RWPE1 (cell line): ENCODE results near the gene SLC6A9.

ENCODE experiments used
- CTCF ChIA-PET: fragments of 350-600 bp; sonication (Branson Sonifier 250); formaldehyde crosslinking; extraction: SDS; loops from one replicate; lab custom pipeline; 2021; lab: Yijun Ruan, JAX
- POLR2A ChIA-PET: fragments of 400-600 bp; formaldehyde crosslinking; extraction: SDS; loops from one replicate; lab custom pipeline; 2020; ENCODE audit warnings: antibody characterized with exemption; ENCODE audit not compliant: low non-redundant PET; lab: Yijun Ruan, JAX
- DNase-seq: peaks from one replicate; pipeline ENCODE4 v3.0.0; 2012; ENCODE audit warnings: low spot score
- H3K27ac ChIP-seq: fragments of 450-650 bp; 2 replicates; pipeline ENCODE4 v1.5.1; 2017
- TF ChIP-seq, protein P1 (sequence below): fragments of 450-650 bp; conservative IDR thresholded peaks from 2 replicates; pipeline ENCODE4 v1.5.1; 2017; ENCODE audit warnings: low read depth, mild to moderate bottlenecking

Gene SLC6A9

GRCh38 chr1:43980255-43981134, 50.8 kb downstream of the SLC6A9 start:
- ChIA-PET POLR2A (interaction anchor here (0.6 kb wide), 1 partner anchor 9 kb away, joined by 3 read pairs; no protein-coding TSS in a partner anchor), CTCF (interaction anchor here (1.0 kb wide), 1 partner anchor 10 kb away, joined by 3 read pairs; no protein-coding TSS in a partner anchor)
- DNase-seq: peak; percentile 64
- peak overlapping the region; percentile 94 for H3K27ac ChIP-seq
- TF ChIP-seq, protein P1, sequence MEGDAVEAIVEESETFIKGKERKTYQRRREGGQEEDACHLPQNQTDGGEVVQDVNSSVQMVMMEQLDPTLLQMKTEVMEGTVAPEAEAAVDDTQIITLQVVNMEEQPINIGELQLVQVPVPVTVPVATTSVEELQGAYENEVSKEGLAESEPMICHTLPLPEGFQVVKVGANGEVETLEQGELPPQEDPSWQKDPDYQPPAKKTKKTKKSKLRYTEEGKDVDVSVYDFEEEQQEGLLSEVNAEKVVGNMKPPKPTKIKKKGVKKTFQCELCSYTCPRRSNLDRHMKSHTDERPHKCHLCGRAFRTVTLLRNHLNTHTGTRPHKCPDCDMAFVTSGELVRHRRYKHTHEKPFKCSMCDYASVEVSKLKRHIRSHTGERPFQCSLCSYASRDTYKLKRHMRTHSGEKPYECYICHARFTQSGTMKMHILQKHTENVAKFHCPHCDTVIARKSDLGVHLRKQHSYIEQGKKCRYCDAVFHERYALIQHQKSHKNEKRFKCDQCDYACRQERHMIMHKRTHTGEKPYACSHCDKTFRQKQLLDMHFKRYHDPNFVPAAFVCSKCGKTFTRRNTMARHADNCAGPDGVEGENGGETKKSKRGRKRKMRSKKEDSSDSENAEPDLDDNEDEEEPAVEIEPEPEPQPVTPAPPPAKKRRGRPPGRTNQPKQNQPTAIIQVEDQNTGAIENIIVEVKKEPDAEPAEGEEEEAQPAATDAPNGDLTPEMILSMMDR: no peak

- H3K27ac ChIP-seq: peak overlapping the region; percentile 94
- ChIA-PET CTCF (interaction anchor here (1.0 kb wide), 1 partner anchor 9 kb away, joined by 3 read pairs; no protein-coding TSS in a partner anchor), POLR2A (interaction anchor here (0.6 kb wide), 1 partner anchor 10 kb away, joined by 3 read pairs; no protein-coding TSS in a partner anchor)
- TF ChIP-seq, protein P1: no peak
- peak; percentile 62 for DNase-seq
These were observed 51.6 kb downstream of the SLC6A9 start for GRCh38 chr1:43979528-43980254.

DNA sequence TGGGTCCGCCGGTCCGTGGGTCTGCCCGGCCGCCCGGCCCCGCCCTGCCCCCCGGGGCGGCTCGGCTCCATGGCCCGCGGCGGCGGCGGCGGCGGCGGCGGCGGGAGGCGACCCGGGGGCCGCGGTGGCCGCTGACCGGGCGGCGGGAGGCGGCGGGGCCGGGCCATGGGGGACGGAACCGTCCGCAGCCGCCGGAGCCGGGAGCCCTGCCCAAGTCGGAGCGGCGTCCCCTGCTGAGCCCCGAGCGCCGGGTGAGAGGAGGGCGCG, 52.1 kb downstream of the SLC6A9 start:
- peak overlapping the region; percentile 94 for H3K27ac ChIP-seq
- ChIA-PET POLR2A (no interaction called here), CTCF (no interaction called here)
- no peak for DNase-seq
- TF ChIP-seq, protein P1: no peak

- DNase-seq: peak; percentile 64
- ChIA-PET CTCF (no interaction called here), POLR2A (no interaction called here)
- TF ChIP-seq, protein P1: no peak
- peak within 1 kb of the TSS; percentile 94 for H3K27ac ChIP-seq
These were observed 52.6 kb downstream of the SLC6A9 start, which contains the start of gene B4GALT2 for GRCh38 chr1:43978551-43979260. TSS of gene B4GALT2 (plus strand) at chr1:43979210. CDS start at chr1:43981161, 1,951 bp downstream.

GRCh38 chr1:43978264-43978550, 53.1 kb downstream of the SLC6A9 start:
- TF ChIP-seq, protein P1: no peak
- no peak for DNase-seq
- CTCF ChIA-PET: no interaction called here
- POLR2A ChIA-PET: no interaction called here
- peak overlapping the region; percentile 94 for H3K27ac ChIP-seq
